ENCODE measurements around the gene CIT. TPM values are rescaled to one million over a fixed set of nuclear protein-coding genes. Genes with fewer than 3 reads are reported as not detected.

Gene CIT
- total and polyA plus RNA-seq, 10 of the 15 experiments (the other 5 are each of a cell fraction or from before 2014, with no cell fraction given): 1.0 to 38.2 (median 14.9) TPM

- TF ChIP-seq STAT3 (IDR thresholded peaks at IDR 0.05; ENCODE audit: low read depth, low read length) (no peak), CREB1 (IDR thresholded peaks at IDR 0.05; ENCODE audit: low read depth) (no peak), SMAD1 (IDR thresholded peaks at IDR 0.05; ENCODE audit: low read depth, partially characterized antibody) (no peak), POLR2AphosphoS5 (IDR thresholded peaks at IDR 0.05; ENCODE audit: low read length) (no peak), E4F1 (IDR thresholded peaks at IDR 0.05; ENCODE audit: borderline replicate concordance, partially characterized antibody) (no peak), CHD1 (IDR thresholded peaks at IDR 0.05; ENCODE audit: low read depth, low read length) (no peak), CHD4 (IDR thresholded peaks at IDR 0.05) (no peak)
Measured at GRCh38 chr12:119791453-119791852, 85.7 kb downstream of the CIT start (continued).

GRCh38 chr12:119788786-119789185 lies 88.3 kb downstream of the CIT start:
- ChIA-PET SMC1A (ENCODE audit: uncharacterized antibody, unreplicated experiment) (no interaction called here), RAD21 (ENCODE audit: unreplicated experiment) (no interaction called here), CTCF (no interaction called here), POLR2A (interaction anchor here (1.4 kb wide), 1 partner anchor 12 kb away, joined by 3 read pairs; no protein-coding TSS in a partner anchor)
- WGBS (ENCODE audit: insufficient coverage, insufficient replicate concordance, low lambda C conversion rate, missing lambda C conversion rate): 93% methylated on average over 1 of the region's 1 CpG
- intact Hi-C loops (cut with micrococcal nuclease; ENCODE audit: unreplicated experiment): no loop called here
- Histone ChIP-seq H3K27me3 (replicated peaks in 1 of 2; ENCODE audit: control insufficient read depth in 2 of 2, insufficient read depth in 2 of 2, low read length in 1 of 2) (no peaks in the 10 kb centered on the region), H3K4me3 (no peak overlapping the region), H3K9ac (ENCODE audit: control insufficient read depth, insufficient read depth, low read length) (no peak overlapping the region), H3K4me1 (ENCODE audit: control insufficient read depth, insufficient read depth, low read length) (no peaks in the 10 kb centered on the region), H4K20me1 (ENCODE audit: control insufficient read depth, insufficient read depth) (no peaks in the 10 kb centered on the region), H3K9me3 (replicated peaks; ENCODE audit: control insufficient read depth, insufficient read depth, low read length) (no peaks in the 10 kb centered on the region), H3K79me2 (ENCODE audit: control insufficient read depth, insufficient read depth, low read length) (no peaks in the 10 kb centered on the region; the same call in 1 of the 2 replicates), H3K36me3 (ENCODE audit: control insufficient read depth in 2 of 2, insufficient read depth in 2 of 2, low read length in 1 of 2) (peaks cover 5 to 6% of the 10 kb centered on the region in 2 experiments; a peak in 3 of 4 replicates), H2AFZ (ENCODE audit: control insufficient read depth, low read depth, low read length) (no peak overlapping the region), H3K27ac (ENCODE audit: control insufficient read depth, insufficient read depth) (no peak overlapping the region), H3K4me2 (ENCODE audit: control insufficient read depth, insufficient read depth) (no peak overlapping the region)
- DNase-seq (ENCODE audit: low read depth, low spot score) (no peak), ATAC-seq (no peak), FAIRE-seq (no peak)
- in situ Hi-C loops (cut with MboI): no loop called here
- BruUV-seq (replicated peaks): no TSS peak
- TF ChIP-seq REST (IDR thresholded peaks at IDR 0.05; ENCODE audit: low read depth, low read length): no peak
- TF ChIP-seq SRF (IDR thresholded peaks at IDR 0.05; ENCODE audit: low read depth in 2 of 2, low read length in 2 of 2): no peak
- no peak for TF ChIP-seq PRDM15 (CRISPR knock-in tag; IDR thresholded peaks at IDR 0.05)
- no peak for TF ChIP-seq ZNF217 (IDR thresholded peaks at IDR 0.05)
- TF ChIP-seq JUND (IDR thresholded peaks at IDR 0.05; ENCODE audit: low read depth, low read length): no peak
- TF ChIP-seq ZZZ3 (IDR thresholded peaks at IDR 0.05; ENCODE audit: control insufficient read depth, insufficient read length, low read depth): no peak
- TF ChIP-seq WRNIP1 (IDR thresholded peaks at IDR 0.05; ENCODE audit: borderline replicate concordance, low read depth, low read length): no peak
